HS-5 (cell line): ENCODE data around the gene PRKN.
"Not testable (repeated sequence)": the region's sequence is repeated elsewhere in the genome, so short reads cannot be mapped to it uniquely, and the experiment has no call there.

Experiments
- DNase-seq: peaks from one replicate; pipeline ENCODE4 v3.0.0-alpha.2; 2012; ENCODE audit warnings: low read depth

PRKN gene

DNA sequence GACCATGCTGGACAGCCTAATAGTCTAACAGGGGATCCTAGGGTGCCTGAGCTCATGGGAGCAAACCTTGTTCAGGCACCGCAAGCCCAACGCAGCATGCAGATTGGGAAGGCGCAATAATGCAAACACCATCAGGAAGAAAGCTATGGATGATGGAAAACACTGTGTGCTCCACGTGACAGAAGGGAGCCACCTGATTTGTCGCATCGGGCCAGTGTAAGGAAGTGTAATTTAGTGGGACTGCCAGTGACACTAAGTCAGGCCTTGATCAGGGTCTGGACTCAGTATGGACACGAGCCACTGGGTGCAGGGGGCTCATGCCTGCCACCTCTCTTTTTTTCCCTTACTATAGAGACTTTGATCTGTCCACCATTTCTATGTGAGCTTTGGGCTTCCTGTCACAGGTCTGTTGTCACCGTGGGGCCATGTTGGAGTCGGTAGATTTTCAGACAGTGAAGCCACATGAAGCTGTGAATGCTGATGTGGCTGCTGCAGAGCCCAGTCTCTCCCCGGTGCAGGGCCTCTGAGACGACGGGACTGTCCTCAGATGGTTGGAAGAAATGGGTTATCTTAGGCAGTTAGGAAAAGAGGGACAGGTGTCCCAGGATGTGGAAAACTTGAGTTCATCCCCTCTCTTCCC is 1379.5 kb downstream of the PRKN start:
- no peak for DNase-seq

DNA sequence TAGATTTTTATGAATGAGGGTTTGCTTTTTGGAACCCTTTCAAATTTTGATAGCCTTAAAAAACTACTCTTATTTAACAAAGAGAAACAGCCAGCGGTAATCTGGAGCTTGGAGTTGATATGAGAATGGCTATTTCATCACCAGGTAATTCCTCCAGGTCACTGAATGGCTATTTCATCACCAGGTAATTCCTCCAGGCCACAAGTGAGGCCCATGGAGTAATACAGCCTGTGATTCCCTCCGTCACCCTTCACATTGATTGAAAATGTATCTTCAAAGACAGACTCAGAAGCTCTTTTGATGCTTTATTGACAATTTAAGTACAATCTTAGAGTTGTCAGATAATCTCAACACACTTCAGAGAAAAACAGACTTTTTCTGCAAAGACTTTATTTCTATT is 1380.4 kb downstream of the PRKN start:
- no peak for DNase-seq

GRCh38 chr6:161346717-161347116 is 1380.8 kb downstream of the PRKN start:
- DNase-seq: no peak

GRCh38 chr6:161344626-161345025 is 1382.9 kb downstream of the PRKN start:
- DNase-seq: no peak

DNA sequence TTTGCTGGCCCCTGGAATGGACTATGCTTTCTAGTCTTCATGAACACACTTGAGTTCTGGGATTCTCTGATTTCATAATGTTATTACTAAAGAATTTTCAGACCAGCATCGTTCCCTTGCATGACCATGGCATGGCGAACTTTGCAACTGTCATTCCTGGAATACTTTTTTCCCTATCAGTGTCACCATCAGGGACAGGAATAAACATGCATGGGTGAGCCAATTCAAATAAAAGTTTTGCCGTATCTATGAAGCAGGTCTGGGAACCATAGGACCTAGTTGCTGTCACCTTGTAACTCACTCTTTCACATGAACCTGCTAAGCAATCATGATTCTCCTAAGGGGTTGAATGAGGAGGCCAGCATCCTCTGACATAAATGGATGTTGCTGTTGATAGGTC is 1385.5 kb downstream of the PRKN start:
- DNase-seq: no peak

DNA sequence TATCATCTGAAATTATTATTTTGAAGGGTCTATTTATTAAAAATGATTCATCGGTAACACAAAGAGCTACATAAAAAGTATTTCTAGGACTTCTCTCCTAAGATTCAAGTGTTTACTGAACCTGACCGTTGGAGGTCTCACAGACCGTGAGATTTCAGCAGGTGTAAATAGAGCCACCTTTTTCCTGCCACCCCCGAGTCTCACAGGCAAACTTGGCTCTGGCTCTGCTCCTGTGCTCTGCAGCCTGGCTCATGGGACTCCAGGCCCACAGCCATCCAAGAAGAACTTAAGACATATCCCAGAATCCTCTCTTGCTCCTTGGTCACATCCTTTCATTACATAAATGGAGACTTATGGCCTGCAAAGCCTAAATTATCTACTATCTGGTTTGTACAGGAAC is 1385.9 kb downstream of the PRKN start:
- no peak for DNase-seq

DNA sequence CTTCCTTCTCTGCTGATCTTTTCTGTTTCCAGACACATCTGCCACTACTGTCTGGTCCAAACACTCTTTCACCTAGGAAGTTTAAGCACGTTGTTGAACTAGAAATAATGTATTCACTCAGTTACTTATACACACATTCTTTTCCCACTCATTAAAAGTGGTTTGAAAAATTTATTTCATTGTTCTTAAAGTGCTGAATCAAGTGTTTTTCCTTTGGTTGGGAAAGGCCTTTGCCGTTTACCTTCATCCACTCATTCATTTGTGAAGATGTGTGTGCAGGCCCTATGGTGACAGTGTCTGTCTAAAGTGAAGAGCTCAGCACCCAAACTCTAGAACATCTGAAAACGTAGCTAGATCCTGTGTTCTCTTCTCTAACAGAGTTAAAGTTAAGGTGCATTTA is 1389.6 kb downstream of the PRKN start:
- DNase-seq: no peak

DNA sequence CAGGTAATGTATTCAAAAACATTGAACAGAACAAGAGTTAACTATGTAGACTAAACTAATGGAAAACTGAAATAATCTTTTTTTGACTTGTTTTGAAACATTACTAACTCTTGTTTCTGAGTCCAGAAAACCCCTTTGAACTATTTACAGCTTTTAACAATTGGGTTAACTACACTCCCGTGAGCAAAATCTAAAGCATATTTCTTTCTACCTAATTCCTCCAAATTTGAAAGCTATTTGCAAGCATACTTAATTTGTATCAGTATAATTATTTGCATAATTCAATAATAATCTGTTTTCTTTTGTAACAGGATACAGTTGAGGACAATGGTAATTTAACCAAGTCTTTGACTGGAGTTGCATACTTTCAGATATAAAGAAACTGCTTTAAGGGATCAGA is 1391.1 kb downstream of the PRKN start:
- no peak for DNase-seq

DNA sequence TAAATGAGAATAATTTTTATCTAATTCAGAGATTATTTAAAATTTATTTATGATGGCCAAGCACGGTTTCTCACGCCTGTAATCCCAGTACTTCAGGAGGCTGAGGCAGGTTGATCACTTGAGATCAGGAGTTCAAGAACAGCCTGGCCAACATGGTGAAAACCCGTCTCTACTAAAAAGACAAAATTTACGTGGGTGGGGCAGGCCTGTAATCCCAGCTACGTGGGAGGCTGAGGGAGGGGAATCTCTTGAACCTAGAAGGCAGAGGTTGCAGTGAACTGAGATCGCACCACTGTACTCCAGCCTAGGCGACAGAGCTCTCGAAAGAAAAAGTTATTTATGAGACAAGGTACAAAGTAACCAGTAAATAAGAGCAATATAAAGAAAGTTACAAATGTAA is 1394.2 kb downstream of the PRKN start:
- DNase-seq: no peak

DNA sequence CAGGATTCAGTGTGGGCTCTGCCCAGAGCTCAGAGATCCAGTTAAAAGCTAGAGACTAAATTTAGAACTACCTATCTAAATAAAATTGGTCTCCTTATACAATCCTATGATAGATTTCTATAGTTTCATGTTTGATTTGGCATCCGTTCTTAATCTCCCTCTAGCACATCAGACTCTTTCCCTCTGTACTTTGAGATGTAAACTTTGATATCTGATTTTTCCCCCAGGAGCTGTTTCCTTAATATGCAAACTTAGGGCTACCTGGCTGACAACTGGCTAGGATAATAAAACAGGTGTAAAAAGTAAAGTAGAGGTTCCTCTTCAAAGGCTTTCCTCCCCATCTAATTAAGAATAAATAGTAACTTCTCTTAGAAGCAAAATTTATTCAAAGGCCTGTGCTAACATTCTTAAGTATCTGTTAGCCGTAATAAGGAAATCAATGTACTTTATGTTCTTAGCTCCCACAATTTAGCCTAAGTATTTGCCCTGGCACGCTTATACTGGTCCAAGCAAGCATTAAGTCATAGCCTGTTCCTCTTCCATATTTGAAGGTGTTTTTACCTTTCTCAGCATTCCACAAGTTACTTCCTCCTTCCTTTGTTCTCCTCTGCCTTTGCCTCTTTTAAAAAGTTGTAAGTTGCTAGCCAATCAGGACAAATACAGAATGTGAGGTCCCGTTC is 1396.0 kb downstream of the PRKN start:
- not testable (repeated sequence) for DNase-seq

GRCh38 chr6:161327360-161327953 is 1400.1 kb downstream of the PRKN start:
- no peak for DNase-seq

DNA sequence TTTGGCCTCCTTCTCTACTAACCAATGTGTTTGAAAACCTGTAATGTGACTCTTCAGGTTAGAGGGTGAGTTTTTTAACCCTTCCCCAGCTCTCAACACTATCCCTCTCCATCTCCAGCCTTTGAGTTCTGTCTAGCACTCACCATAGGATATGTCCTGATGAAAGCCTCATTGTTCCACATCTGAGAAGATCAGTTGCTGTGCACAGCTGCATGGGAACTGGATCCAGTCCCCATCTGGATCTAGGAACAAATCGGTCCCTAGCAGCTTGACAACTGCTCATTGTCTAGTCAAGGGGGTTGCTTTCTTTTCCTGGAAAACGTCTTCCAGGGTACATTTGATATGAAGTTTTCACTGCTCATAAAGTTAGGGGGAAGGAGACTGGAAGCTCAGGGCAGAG is 1408.3 kb downstream of the PRKN start:
- no peak for DNase-seq

DNA sequence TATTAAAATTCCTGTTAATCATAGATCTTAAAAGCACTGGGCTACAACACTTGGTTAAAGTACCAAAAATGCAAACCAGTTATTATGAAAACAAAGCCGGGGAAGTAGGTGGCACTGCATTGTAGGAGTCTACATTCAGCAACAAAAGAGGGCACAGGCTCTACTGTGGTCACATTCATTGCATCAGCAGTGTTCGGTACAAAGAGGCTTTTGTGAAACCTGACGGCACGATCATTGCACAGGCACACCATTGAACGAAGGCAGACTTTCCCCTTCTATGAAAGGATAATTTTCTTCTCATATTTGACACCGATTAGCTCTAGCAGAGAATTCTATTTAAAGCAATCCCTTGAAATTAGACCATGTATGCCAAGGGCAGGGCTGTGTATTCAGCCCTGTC is 1409.1 kb downstream of the PRKN start:
- DNase-seq: no peak

DNA sequence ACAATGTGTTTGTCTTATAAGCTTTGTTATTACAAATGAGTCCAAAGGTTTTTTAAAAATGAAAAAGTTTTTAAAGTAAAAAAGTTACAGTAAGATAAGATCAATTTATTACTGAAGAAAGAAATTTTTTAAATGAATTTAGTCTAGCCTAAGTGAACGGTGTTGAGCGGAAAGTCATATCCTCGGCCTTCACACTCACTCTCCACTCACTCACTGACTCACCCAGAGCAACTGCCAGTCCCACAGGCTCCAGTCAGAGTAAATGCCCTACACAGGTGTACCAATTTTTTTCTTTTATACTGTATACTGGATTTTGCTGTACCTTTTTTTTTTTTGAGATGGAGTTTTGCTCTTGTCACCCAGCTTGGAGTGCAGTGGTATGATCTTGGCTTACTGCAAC is 1411.0 kb downstream of the PRKN start:
- no peak for DNase-seq

DNA sequence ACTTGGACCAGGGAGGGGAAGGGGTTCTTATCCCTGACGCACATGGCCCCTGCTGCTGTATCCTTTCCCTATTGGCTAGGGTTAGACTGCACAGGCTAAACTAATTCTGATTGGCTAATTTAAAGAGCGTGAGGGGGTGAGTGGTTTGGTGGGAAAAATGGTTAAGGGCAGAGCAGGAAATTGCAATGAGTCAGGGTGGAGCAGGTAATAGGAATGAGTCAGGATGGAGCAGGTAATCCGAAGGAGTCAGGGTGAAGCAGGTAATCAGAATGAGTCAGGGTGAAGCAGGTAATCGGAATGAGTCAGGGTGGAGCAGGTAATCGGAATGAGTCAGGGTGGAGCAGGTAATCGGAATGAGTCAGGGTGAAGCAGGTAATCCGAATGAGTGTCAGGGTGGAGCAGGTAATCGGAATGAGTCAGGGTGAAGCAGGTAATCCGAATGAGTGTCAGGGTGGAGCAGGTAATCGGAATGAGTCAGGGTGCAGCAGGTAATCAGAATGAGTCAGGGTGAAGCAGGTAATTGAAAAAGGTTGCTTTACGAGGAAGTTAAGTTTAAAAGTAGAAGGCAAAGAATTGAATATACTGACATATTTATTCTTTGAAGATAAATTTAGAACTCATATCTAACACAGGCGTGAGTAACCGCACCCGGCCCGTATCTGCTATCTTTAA is 1412.2 kb downstream of the PRKN start:
- not testable (repeated sequence) for DNase-seq

DNA sequence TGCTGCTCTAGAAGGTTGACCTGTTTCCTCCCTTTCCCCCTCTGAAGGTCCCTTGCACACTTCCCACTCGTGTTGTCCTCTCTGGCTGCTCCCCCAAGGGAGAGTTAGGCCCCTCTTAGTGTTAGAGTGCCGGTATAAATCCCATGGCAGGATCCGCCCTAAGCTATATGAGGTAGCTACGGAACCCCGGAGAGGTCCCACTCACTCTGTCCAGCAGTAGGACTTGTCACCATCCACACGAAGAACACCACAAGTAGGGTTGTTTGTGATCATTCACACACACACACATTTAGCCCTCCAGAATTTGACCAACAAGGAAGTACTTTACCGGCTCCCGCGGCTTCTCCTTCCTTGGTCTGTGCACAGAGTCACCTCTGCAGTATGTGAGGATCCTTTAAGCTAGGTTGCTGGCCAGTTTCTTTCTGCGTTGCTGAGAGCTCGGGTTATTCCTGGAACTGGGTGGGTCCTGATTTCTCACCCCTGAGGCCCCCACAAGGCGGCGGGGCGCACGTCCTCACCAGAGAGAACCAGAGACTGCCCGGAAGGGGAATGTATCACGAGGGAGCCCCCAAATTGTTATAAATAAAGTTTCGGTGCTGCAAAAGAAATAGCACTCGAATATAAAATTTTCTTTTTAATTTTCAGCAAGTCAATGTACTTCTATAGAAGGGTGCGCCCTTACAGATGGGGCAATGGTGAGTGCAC is 1412.9 kb downstream of the PRKN start:
- not testable (repeated sequence) for DNase-seq

DNA sequence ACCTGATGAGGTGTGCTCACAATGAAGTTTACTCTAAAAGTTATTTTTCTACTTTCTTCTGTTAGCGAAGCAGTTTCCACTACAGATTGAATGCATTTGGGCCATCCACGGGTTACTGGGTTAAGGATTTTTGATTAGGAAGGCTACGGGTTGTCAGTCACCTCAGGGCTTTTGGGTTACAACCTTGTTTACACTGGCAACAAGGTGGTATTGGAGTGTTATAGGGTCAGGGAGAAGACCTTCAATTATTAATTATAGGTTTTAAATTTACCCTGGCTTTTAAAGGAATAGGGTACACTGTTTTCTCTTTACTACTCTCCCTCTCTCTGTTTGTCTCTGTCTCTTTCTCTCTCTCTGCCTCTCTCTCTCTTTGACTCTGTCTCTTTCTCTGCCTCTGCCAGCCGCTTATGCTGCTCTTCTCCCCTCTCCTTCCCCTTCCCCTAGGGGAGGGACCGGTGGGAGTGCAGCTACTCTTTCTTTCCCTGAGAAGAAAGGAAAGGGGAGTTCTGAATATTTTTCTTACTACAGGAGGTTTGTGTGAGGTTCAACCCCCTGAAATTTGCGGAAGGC is 1413.5 kb downstream of the PRKN start:
- no peak for DNase-seq

DNA sequence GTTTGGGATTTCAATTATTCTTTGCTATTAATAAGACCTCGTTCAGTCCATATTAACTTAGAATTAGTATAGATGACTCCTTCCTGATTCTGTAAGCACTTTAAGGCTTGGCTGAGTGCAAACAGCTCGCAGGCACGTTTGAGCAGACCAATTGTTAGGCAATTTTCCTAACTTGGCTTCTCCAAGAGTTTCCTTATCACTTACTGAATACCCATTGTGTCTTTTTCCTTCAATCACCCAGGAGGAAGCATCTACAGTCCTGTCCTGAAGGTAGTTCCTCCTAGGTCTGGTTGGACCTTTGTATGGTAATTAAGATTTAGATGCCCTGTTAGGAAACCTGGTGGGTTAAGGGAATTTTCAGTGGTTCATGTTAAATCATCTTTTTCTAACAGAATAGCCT is 1414.1 kb downstream of the PRKN start:
- DNase-seq: not testable (repeated sequence)

DNA sequence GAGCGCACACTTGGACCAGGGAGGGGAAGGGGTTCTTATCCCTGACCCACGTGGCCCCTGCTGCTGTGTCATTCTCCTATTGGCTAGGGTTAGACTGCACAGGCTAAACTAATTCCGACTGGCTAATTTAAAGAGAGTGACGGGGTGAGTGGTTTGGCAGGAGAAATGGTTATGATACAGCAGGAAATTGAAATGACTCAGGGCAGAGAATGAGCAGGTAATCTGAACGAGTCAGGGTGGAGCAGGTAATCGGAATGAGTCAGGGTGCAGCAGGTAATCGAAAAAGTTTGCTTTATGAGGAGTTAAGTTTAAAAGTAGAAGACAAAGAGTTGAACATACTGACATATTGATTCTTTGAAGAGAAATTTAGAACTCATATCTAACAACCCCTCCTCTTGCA is 1417.8 kb downstream of the PRKN start:
- not testable (repeated sequence) for DNase-seq

GRCh38 chr6:161308075-161308655 is 1419.4 kb downstream of the PRKN start:
- no peak for DNase-seq

DNA sequence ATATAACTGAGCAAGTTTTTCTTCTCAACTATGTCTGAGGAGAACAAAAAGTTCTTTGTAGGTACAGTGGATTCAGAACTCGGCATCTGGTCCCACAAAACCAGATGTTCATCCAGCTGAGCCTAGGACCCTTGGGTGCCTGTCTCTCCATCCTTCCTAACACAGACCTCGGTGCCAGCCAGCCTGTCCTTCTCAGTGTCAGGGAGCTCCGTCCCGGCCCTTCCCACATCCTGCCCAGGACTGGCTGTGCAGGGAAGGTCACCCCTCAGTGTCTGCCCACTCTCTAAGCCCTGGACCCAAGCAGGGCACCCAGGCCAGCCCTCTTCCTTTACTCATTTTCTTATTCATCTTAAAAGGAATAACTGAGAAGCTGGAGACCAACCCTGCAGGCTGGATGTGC is 1421.7 kb downstream of the PRKN start:
- no peak for DNase-seq
